HepG2 (cell line): ENCODE measurements around the gene CAPN9. TPM values are rescaled to one million over a fixed set of nuclear protein-coding genes. Genes with fewer than 3 reads are reported as not detected.

Experiments used
- ATAC-seq: fragments of 200-7000 bp; cut with Tn5 transposase; 3 replicates; pipeline ENCODE4 v1.9.1; 2020; ENCODE audit warnings: mild to moderate bottlenecking, moderate library complexity
- BruUV-seq: library from RNA; stranded (reverse); fragments of 400-500 nt; replicated peaks from 2 replicates; lab custom pipeline; 2021; lab: Mats Ljungman, UMichigan
- CTCF ChIA-PET: fragments of 300-600 bp; formaldehyde crosslinking; extraction: SDS; loops from one replicate; lab custom pipeline; 2021; ENCODE audit warnings: low total read pairs, inconsistent platforms, low intra/inter-chr PET ratio; lab: Yijun Ruan, JAX
- POLR2A ChIA-PET: fragments of 350-600 bp; sonication (Branson Sonifier 250); formaldehyde crosslinking; loops from one replicate; lab custom pipeline; 2020; ENCODE audit warnings: antibody characterized with exemption, inconsistent platforms; lab: Yijun Ruan, JAX
- DNase-seq: peaks from one replicate; pipeline ENCODE4 v3.0.0-alpha.2; 2015; ENCODE audit warnings: low spot score
- FAIRE-seq: peaks from 3 replicates; lab custom pipeline; 2011; peaks lifted over from hg19 to GRCh38; lab: Jason Lieb, UNC
- H2AFZ ChIP-seq: one replicate; pipeline ENCODE4 v1.6.1; 2011; ENCODE audit warnings: low read length, inconsistent platforms
- H3K27ac ChIP-seq: fragments of 300-600 bp; 3 replicates; pipeline ENCODE4 v1.8.0; 2011; ENCODE audit warnings: mixed run types, mild to moderate bottlenecking, mixed read lengths, low read length, inconsistent platforms; ENCODE audit not compliant: insufficient read depth; ENCODE audit errors: extremely low read length
- H3K27me3 ChIP-seq, 2 experiments: fragments of 200-600 bp in 1 of 2; 2 replicates in 1 of 2; 3 replicates in 1 of 2; pipeline versions ENCODE4 v1.6.0 to v1.8.0; 2011; ENCODE audit warnings: low read length in 2 of 2, mild to moderate bottlenecking in 2 of 2, moderate library complexity in 2 of 2, inconsistent platforms in 1 of 2; ENCODE audit not compliant: insufficient read depth in 2 of 2, control insufficient read depth in 1 of 2
- H3K36me3 ChIP-seq, 2 experiments: fragments of 200-600 bp in 1 of 2; replicated peaks in 1 of 2; 2 replicates in 1 of 2; 3 replicates in 1 of 2; pipeline versions ENCODE4 v1.5.1 to v1.8.0; 2011; ENCODE audit warnings: low read length in 2 of 2, inconsistent platforms in 1 of 2; ENCODE audit not compliant: insufficient read depth in 2 of 2, control insufficient read depth in 1 of 2
- H3K4me1 ChIP-seq: 2 replicates; pipeline ENCODE4 v1.5.1; 2012; ENCODE audit warnings: low read length, inconsistent platforms; ENCODE audit not compliant: insufficient read depth
- H3K4me2 ChIP-seq: 2 replicates; pipeline ENCODE4 v1.6.0; 2011; ENCODE audit warnings: low read depth, low read length, inconsistent platforms
- H3K4me3 ChIP-seq, 3 experiments: fragments of 200-600 bp in 1 of 3; sonication (generic), shearing (Covaris generic) in 1 of 3; replicated peaks in 1 of 3; 2 replicates each; pipeline ENCODE4 v1.5.1; 2011 to 2016; ENCODE audit warnings: low read length in 3 of 3, inconsistent platforms in 2 of 3, low read depth in 2 of 3, mild to moderate bottlenecking in 2 of 3, control low read depth in 1 of 3, mixed read lengths in 1 of 3; ENCODE audit not compliant: insufficient read depth in 1 of 3
- H3K79me2 ChIP-seq: one replicate; pipeline ENCODE4 v1.6.1; 2011; ENCODE audit warnings: low read length, inconsistent platforms; ENCODE audit not compliant: insufficient read depth
- H3K9ac ChIP-seq: 2 replicates; pipeline ENCODE4 v1.6.0; 2011; ENCODE audit warnings: mild to moderate bottlenecking, low read depth, low read length, inconsistent platforms; ENCODE audit not compliant: insufficient read depth
- H3K9me3 ChIP-seq: 2 replicates; pipeline ENCODE4 v1.5.1; 2012; ENCODE audit warnings: mild to moderate bottlenecking, low read length
- H4K20me1 ChIP-seq: 2 replicates; pipeline ENCODE4 v1.6.0; 2011; ENCODE audit warnings: inconsistent platforms, mild to moderate bottlenecking, low read length, moderate library complexity; ENCODE audit not compliant: insufficient read depth
- ATM ChIP-seq: fragments of 450-650 bp; IDR thresholded peaks from 2 replicates; pipeline ENCODE4 v1.7.1; 2017; ENCODE audit warnings: mild to moderate bottlenecking, borderline replicate concordance
- ATRX ChIP-seq: sonication (generic); formaldehyde crosslinking; IDR thresholded peaks from 2 replicates; pipeline ENCODE4 v1.4.0; 2020; ENCODE audit warnings: missing genetic modification reagents, borderline replicate concordance
- FOXK2 ChIP-seq: fragments of 450-650 bp; IDR thresholded peaks from 2 replicates; pipeline ENCODE4 v1.6.1; 2016
- NFKB2 ChIP-seq: sonication (generic); formaldehyde crosslinking; IDR thresholded peaks from 2 replicates; pipeline ENCODE4 v1.4.0; 2020; ENCODE audit warnings: missing genetic modification reagents, borderline replicate concordance
- TFDP1 ChIP-seq: IDR thresholded peaks from 2 replicates; pipeline ENCODE4 v1.6.1; 2016; ENCODE audit warnings: missing compliant biosample characterization, missing genetic modification reagents, borderline replicate concordance
- ZEB1 ChIP-seq: IDR thresholded peaks from 2 replicates; pipeline ENCODE4 v1.6.1; 2012; ENCODE audit warnings: mild to moderate bottlenecking, low read depth, inconsistent platforms; ENCODE audit not compliant: insufficient replicate concordance
- ZNF180 ChIP-seq: sonication (generic); formaldehyde crosslinking; IDR thresholded peaks from 2 replicates; pipeline ENCODE4 v1.4.0; 2020; ENCODE audit warnings: low read depth, missing genetic modification reagents, borderline replicate concordance
- ZNF326 ChIP-seq: sonication (generic); formaldehyde crosslinking; IDR thresholded peaks from 2 replicates; pipeline ENCODE4 v1.4.0; 2020; ENCODE audit warnings: missing genetic modification reagents, borderline replicate concordance
- ZNF329 ChIP-seq: sonication (generic); formaldehyde crosslinking; IDR thresholded peaks from 2 replicates; pipeline ENCODE4 v1.9.0; 2021; ENCODE audit warnings: low read depth, mild to moderate bottlenecking, missing genetic modification reagents
- ZNF850 ChIP-seq: sonication (generic); formaldehyde crosslinking; conservative IDR thresholded peaks from 2 replicates; pipeline ENCODE4 v1.9.0; 2021; ENCODE audit warnings: mild to moderate bottlenecking, missing genetic modification reagents
- WGBS: methylation state at CpG from one replicate; pipeline ENCODE4 v1.1.6; 2017; ENCODE audit warnings: low lambda C conversion rate; 5-methylcytosine and 5-hydroxymethylcytosine counted together
- in situ Hi-C: cut with HindIII; loops from 2 replicates; pipeline ENCODE4 v1.10.0; 2017; ENCODE audit warnings: low pct_unique_long_range_greater_than_20kb; ENCODE audit not compliant: extremely low pct_ligation_motif_present
- intact Hi-C: fragments of 100-400 bp; cut with micrococcal nuclease; formaldehyde crosslinking; loops from one replicate; pipeline ENCODE4 v1.10.0; 2022; ENCODE audit not compliant: unreplicated experiment
- polyA plus RNA-seq, 8 experiments: library from polyadenylated mRNA; depleted of rRNA in 3 of 8; stranded (reverse) in 7 of 8; unstranded in 1 of 8; fragments of >200 nt; fragmentation: Illumina TruSeq in 4 of 8; extraction: Trizol in 4 of 8; gene quantifications; 2 replicates each; pipeline versions ENCODE4 v1.2.1 to v1.2.3, GENCODE V29; 2011 to 2016; ENCODE audit warnings: low read depth in 4 of 8, missing spikeins in 1 of 8, mixed read lengths in 1 of 8; ENCODE audit not compliant: insufficient read depth in 1 of 8
- total RNA-seq, 5 experiments: library from RNA; depleted of rRNA; stranded (reverse); fragments of >200 nt; fragmentation: Illumina TruSeq; extraction: Trizol; gene quantifications; 2 replicates each; pipeline ENCODE4 v1.2.3, GENCODE V29; 2016; ENCODE audit warnings: low read depth in 1 of 5
- TF ChIP-seq, protein P1 (sequence below): sonication (generic); formaldehyde crosslinking; IDR thresholded peaks from 2 replicates; pipeline ENCODE4 v1.4.0; 2020; ENCODE audit warnings: low read depth, missing genetic modification reagents

CAPN9 gene
- total and polyA plus RNA-seq, 2 of the 13 experiments (the other 11 are each of a cell fraction or from before 2014, with no cell fraction given) = 0.04 to 0.31 TPM

- no TSS peak for BruUV-seq
- Histone ChIP-seq H3K27me3 (peaks cover 0 to 4% of the 10 kb centered on the region in 2 experiments; a peak in 3 of 5 replicates), H3K4me1 (no peaks in the 10 kb centered on the region), H3K9me3 (peaks cover 8% of the 10 kb centered on the region), H3K36me3 (no peaks in the 10 kb centered on the region), H3K9ac (no peak overlapping the region), H3K4me2 (no peak overlapping the region), H3K4me3 (no peak overlapping the region), H3K27ac (no peak overlapping the region), H3K79me2 (no peaks in the 10 kb centered on the region), H4K20me1 (no peaks in the 10 kb centered on the region), H2AFZ (no peak overlapping the region)
- TF ChIP-seq TFDP1 (CRISPR knock-in tag) (no peak), ATM (no peak), ZEB1 (no peak), ATRX (CRISPR knock-in tag) (no peak), ZNF180 (CRISPR knock-in tag) (no peak), ZNF326 (CRISPR knock-in tag) (no peak), ZNF329 (CRISPR knock-in tag) (no peak), ZNF850 (no peak), NFKB2 (CRISPR knock-in tag) (no peak), FOXK2 (no peak)
- TF ChIP-seq, protein P1, sequence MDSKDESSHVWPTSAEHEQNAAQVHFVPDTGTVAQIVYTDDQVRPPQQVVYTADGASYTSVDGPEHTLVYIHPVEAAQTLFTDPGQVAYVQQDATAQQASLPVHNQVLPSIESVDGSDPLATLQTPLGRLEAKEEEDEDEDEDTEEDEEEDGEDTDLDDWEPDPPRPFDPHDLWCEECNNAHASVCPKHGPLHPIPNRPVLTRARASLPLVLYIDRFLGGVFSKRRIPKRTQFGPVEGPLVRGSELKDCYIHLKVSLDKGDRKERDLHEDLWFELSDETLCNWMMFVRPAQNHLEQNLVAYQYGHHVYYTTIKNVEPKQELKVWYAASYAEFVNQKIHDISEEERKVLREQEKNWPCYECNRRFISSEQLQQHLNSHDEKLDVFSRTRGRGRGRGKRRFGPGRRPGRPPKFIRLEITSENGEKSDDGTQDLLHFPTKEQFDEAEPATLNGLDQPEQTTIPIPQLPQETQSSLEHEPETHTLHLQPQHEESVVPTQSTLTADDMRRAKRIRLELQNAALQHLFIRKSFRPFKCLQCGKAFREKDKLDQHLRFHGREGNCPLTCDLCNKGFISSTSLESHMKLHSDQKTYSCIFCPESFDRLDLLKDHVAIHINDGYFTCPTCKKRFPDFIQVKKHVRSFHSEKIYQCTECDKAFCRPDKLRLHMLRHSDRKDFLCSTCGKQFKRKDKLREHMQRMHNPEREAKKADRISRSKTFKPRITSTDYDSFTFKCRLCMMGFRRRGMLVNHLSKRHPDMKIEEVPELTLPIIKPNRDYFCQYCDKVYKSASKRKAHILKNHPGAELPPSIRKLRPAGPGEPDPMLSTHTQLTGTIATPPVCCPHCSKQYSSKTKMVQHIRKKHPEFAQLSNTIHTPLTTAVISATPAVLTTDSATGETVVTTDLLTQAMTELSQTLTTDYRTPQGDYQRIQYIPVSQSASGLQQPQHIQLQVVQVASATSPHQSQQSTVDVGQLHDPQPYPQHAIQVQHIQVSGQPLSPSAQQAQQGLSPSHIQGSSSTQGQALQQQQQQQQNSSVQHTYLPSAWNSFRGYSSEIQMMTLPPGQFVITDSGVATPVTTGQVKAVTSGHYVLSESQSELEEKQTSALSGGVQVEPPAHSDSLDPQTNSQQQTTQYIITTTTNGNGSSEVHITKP (CRISPR knock-in tag) = no peak
- DNase-seq (no peak), ATAC-seq (no peak), FAIRE-seq (no peak)
- 29% methylated on average over 4 of the region's 8 CpGs for WGBS
- in situ Hi-C loops = no loop called here
- ChIA-PET CTCF (no interaction called here), POLR2A (no interaction called here)
- intact Hi-C loops = no loop called here
Measured at GRCh38 chr1:230809256-230809990, 62.2 kb downstream of the CAPN9 start.
